GM10266 (cell line): ENCODE data around the gene RNF214.

Source experiments
- DNase-seq: peaks from one replicate; pipeline ENCODE4 v3.0.0; 2012; ENCODE audit errors: extremely low spot score
- CTCF ChIP-seq: IDR thresholded peaks from 2 replicates; pipeline ENCODE4 v1.5.1; 2012; ENCODE audit warnings: mild to moderate bottlenecking, low read depth; ENCODE audit not compliant: control insufficient read depth, insufficient read depth; ENCODE audit errors: missing control alignments

RNF214 gene

GRCh38 chr11:117298195-117298594 lies 65.7 kb downstream of the RNF214 start:
- TF ChIP-seq CTCF, result no peak
- no peak for DNase-seq

- TF ChIP-seq CTCF, result no peak
- no peak for DNase-seq
Observed at GRCh38 chr11:117299351-117300282, 67.1 kb downstream of the RNF214 start.

GRCh38 chr11:117300283-117300663 lies 67.8 kb downstream of the RNF214 start:
- no peak for DNase-seq
- TF ChIP-seq CTCF, result no peak

GRCh38 chr11:117300773-117301172 lies 68.3 kb downstream of the RNF214 start:
- TF ChIP-seq CTCF, result no peak
- no peak for DNase-seq

- DNase-seq, result no peak
- no peak for TF ChIP-seq CTCF
Observed at GRCh38 chr11:117302228-117302627, 69.8 kb downstream of the RNF214 start.

- DNase-seq, result no peak
- no peak for TF ChIP-seq CTCF
Observed at GRCh38 chr11:117303101-117303500, 70.6 kb downstream of the RNF214 start.

- DNase-seq, result no peak
- TF ChIP-seq CTCF, result no peak
Observed at GRCh38 chr11:117303646-117304315, 71.3 kb downstream of the RNF214 start.
